Heart left ventricle (tissue), 16 donors: Measurements from ENCODE around the gene ARHGEF7. TPM values are rescaled to one million over a fixed set of nuclear protein-coding genes. Genes with fewer than 3 reads are reported as not detected.

Source experiments
- ATAC-seq, 4 donors: fragments of 200-7000 bp; cut with Tn5 transposase; one replicate each; pipeline ENCODE4 v1.9.1; 2020 to 2022; ENCODE audit warnings: moderate library complexity in 4 of 4, mild to moderate bottlenecking in 3 of 4, moderate number of reproducible peaks in 1 of 4
- DNase-seq, 5 donors: peaks; one replicate each; pipeline ENCODE4 v3.0.0-alpha.2; 2020
- H3K27ac ChIP-seq, 12 donors: fragments of 200-600 bp; sonication (generic) in 4 of 12; one replicate each; pipeline versions ENCODE4 v1.5.0 to v1.8.0; 2016 to 2022; ENCODE audit warnings: mild to moderate bottlenecking in 2 of 12
- H3K27me3 ChIP-seq, 9 donors: fragments of 200-600 bp; sonication (generic) in 2 of 9; one replicate each; pipeline versions ENCODE4 v1.5.1 to v1.8.0; 2016 to 2022; ENCODE audit warnings: mild to moderate bottlenecking in 3 of 9
- H3K36me3 ChIP-seq, 9 donors: fragments of 200-600 bp; sonication (generic) in 2 of 9; one replicate each; pipeline versions ENCODE4 v1.5.0 to v1.8.0; 2018 to 2022; ENCODE audit warnings: mild to moderate bottlenecking in 2 of 9
- H3K4me1 ChIP-seq, 12 donors: fragments of 200-600 bp; sonication (generic) in 4 of 12; one replicate each; pipeline versions ENCODE4 v1.5.0 to v1.8.0; 2016 to 2022; ENCODE audit warnings: mild to moderate bottlenecking in 3 of 12
- H3K4me3 ChIP-seq, 12 donors: fragments of 200-600 bp; sonication (generic) in 4 of 12; one replicate each; pipeline versions ENCODE4 v1.5.0 to v1.8.0; 2017 to 2022; ENCODE audit warnings: mild to moderate bottlenecking in 9 of 12, moderate library complexity in 4 of 12
- H3K9me3 ChIP-seq, 12 donors: fragments of 200-600 bp; sonication (generic) in 4 of 12; one replicate each; pipeline versions ENCODE4 v1.5.0 to v1.8.0; 2016 to 2022; ENCODE audit warnings: mild to moderate bottlenecking in 1 of 12
- POLR2A ChIP-seq, 2 donors: fragments of 450-650 bp; IDR thresholded peaks; one replicate each; pipeline ENCODE4 v1.6.1; 2017; ENCODE audit warnings: antibody characterized with exemption in 2 of 2, mild to moderate bottlenecking in 2 of 2, moderate library complexity in 2 of 2
- WGBS, 4 donors: extraction: QIAGEN DNeasy Blood & Tissue Kit in 2 of 4; methylation state at CpG; one replicate each; pipeline versions ENCODE4 v1.1.5 to v1.1.7; 2013 to 2018; 5-methylcytosine and 5-hydroxymethylcytosine counted together
- intact Hi-C, 10 donors: fragments of 100-400 bp; cut with DNase I; formaldehyde crosslinking; loops; one replicate each; pipeline versions ENCODE4 v1.11.1 to v1.14.2; 2022
- polyA plus RNA-seq, 2 donors: library from polyadenylated mRNA; stranded (reverse); fragments of 200-250 nt; gene quantifications; one replicate each; pipeline ENCODE4 v1.2.3, GENCODE V29; 2013
- total RNA-seq, 9 donors: library from RNA; depleted of rRNA in 2 of 9; stranded (reverse); fragments of >200 nt in 2 of 9; fragmentation: NEBNext Ultra II Directional in 3 of 9; extraction: Animal tissue kit (Norgen Biotek cat#: 25700) in 3 of 9; gene quantifications; one replicate each; pipeline versions ENCODE4 v1.1.0 to v1.2.4, GENCODE V29; 2016 to 2023
- TF ChIP-seq, protein P1 (sequence below), 12 donors: fragments of 200-600 bp; sonication (generic) in 4 of 12; IDR thresholded peaks; one replicate each; pipeline versions ENCODE4 v1.5.0 to v1.8.0; 2018 to 2022; ENCODE audit warnings: antibody characterized with exemption in 12 of 12, mild to moderate bottlenecking in 5 of 12
- donor health status: ischemic (EF 13 %, LVEDD 7.1; RV severe dilation, severe dysfunction).
- donor health status: healthy with polysubstance abuse.
- donor health status: DM: no; HTN: yes; CAD: no.
- donor health status: DM: no; HTN: no; CAD: no.
- donor health status: ischemic (EF 25% LVEDD 6.9; RV normal size, moderate dysfunction).
- donor health status: ischemic (EF 25% LVEDD 5.7; RV mildly dilated, moderate dysfunction).
- donor health status: healthy.
- donor health status: DM: yes; HTN: yes; CAD: no.
- donor health status: ischemic (EF 35%, LVEDD 5.7; RV mildly dilated, moderate dysfunction).
- donor health status: nonischemic (EF 11% LVEDD 7.7; RV severe dilation, severe dysfunction).
- donor health status: DM: yes; HTN: yes; CAD: no.
- donor health status: PGD.
- donor health status: ischemic (EF 29% LVEDD 5.4; RV normal size, mild dysfunction).
- donor health status: nonischemic (EF 23%, LVEDD 6.1; RV moderate dilation, normal function).

Gene ARHGEF7
- total and polyA plus RNA-seq, 11 donors: 16.6 to 60.9 (median 37.5) TPM

DNA sequence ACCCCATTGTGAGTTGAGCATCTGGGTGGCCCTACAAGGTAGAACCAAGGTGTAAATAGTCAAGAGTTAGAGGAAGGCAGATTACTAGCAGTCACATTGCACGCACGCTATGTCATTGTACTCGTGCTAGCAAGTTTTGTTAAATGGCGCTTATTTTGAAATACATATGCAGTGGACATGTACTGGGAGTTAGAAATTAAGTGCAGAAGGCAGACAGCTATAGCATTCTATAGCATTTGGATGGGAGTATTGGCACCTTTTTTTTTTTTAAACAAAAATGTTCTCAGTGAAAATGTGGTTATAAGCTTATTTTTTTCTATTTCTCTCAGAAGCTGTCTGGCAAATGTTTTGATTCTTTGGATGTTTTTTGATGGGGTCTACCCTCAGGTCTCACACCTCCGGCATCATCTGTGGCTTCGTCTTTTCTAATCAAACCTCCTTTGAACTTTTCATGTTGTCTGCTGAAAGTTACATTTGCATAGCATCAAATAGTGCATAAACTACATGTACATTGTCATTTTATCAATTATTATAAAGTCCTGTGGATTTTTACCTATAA is 68.1 kb downstream of the ARHGEF7 start:
- H3K27me3 ChIP-seq: no peaks in the 10 kb centered on the region
- peaks cover 12 to 74% (median 47%) of the 10 kb centered on the region in 12 donors for H3K4me1 ChIP-seq
- H3K27ac ChIP-seq: peak overlapping the region in 2 of 12 donors; percentile 71 to 84
- TF ChIP-seq, protein P1, sequence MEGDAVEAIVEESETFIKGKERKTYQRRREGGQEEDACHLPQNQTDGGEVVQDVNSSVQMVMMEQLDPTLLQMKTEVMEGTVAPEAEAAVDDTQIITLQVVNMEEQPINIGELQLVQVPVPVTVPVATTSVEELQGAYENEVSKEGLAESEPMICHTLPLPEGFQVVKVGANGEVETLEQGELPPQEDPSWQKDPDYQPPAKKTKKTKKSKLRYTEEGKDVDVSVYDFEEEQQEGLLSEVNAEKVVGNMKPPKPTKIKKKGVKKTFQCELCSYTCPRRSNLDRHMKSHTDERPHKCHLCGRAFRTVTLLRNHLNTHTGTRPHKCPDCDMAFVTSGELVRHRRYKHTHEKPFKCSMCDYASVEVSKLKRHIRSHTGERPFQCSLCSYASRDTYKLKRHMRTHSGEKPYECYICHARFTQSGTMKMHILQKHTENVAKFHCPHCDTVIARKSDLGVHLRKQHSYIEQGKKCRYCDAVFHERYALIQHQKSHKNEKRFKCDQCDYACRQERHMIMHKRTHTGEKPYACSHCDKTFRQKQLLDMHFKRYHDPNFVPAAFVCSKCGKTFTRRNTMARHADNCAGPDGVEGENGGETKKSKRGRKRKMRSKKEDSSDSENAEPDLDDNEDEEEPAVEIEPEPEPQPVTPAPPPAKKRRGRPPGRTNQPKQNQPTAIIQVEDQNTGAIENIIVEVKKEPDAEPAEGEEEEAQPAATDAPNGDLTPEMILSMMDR (IDR thresholded peaks at IDR 0.05): no peak
- TF ChIP-seq POLR2A (IDR thresholded peaks at IDR 0.05): no peak
- H3K4me3 ChIP-seq: no peak overlapping the region
- no peak for DNase-seq
- ATAC-seq: no peak
- H3K36me3 ChIP-seq: no peaks in the 10 kb centered on the region
- intact Hi-C loops: no loop called here
- 93 to 97% (median 96%) methylated on average over 6 of the region's 6 CpGs for WGBS, 4 donors
- H3K9me3 ChIP-seq: no peaks in the 10 kb centered on the region

GRCh38 chr13:111183959-111184358 is 68.8 kb downstream of the ARHGEF7 start:
- no peak for TF ChIP-seq POLR2A (IDR thresholded peaks at IDR 0.05)
- TF ChIP-seq, protein P1 (IDR thresholded peaks at IDR 0.05): no peak
- DNase-seq (no peak), ATAC-seq (no peak)
- no peaks in the 10 kb centered on the region for H3K27me3 ChIP-seq
- peak overlapping the region; percentile 35 to 84 (median 72) for H3K27ac ChIP-seq
- H3K36me3 ChIP-seq: no peaks in the 10 kb centered on the region
- 82 to 93% (median 86%) methylated on average over 10 of the region's 10 CpGs for WGBS, 4 donors
- H3K4me1 ChIP-seq: peaks cover 16 to 75% (median 49%) of the 10 kb centered on the region in 12 donors
- intact Hi-C loops: no loop called here
- no peaks in the 10 kb centered on the region for H3K9me3 ChIP-seq
- H3K4me3 ChIP-seq: no peak overlapping the region

- 31 to 48% (median 41%) methylated on average over 15 to 18 of the region's 18 CpGs for WGBS, 4 donors
- Histone ChIP-seq H3K27ac (peak overlapping the region; percentile 35 to 84 (median 72)), H3K27me3 (no peaks in the 10 kb centered on the region), H3K4me3 (peak overlapping the region in 2 of 12 donors; percentile 1 to 13), H3K36me3 (no peaks in the 10 kb centered on the region), H3K4me1 (peaks cover 16 to 77% (median 54%) of the 10 kb centered on the region in 12 donors), H3K9me3 (no peaks in the 10 kb centered on the region)
- peak; percentile 59 to 88 (median 68) for ATAC-seq
- TF ChIP-seq, protein P1 (IDR thresholded peaks at IDR 0.05): no peak
- TF ChIP-seq POLR2A (IDR thresholded peaks at IDR 0.05): no peak
- DNase-seq: peak in 4 of 5 donors; percentile 56 to 76 (median 71)
- intact Hi-C loops: no loop called here
These were observed 69.6 kb downstream of the ARHGEF7 start for GRCh38 chr13:111184458-111185401.
